ENCODE measurements around the gene PPM1D.

DNA sequence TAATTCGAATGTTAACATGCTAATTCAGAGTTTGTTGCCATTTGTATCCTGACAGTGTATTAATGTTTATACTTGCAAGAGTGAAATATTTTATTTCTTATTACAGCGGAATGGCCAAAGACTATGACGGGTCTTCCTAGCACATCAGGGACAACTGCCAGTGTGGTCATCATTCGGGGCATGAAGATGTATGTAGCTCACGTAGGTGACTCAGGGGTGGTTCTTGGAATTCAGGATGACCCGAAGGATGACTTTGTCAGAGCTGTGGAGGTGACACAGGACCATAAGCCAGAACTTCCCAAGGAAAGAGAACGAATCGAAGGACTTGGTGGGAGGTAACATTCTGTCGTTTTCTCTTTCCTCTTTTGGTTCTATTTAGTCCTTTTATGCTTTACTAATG, 23.4 kb downstream of the PPM1D start:
- TF ChIP-seq, protein P1, sequence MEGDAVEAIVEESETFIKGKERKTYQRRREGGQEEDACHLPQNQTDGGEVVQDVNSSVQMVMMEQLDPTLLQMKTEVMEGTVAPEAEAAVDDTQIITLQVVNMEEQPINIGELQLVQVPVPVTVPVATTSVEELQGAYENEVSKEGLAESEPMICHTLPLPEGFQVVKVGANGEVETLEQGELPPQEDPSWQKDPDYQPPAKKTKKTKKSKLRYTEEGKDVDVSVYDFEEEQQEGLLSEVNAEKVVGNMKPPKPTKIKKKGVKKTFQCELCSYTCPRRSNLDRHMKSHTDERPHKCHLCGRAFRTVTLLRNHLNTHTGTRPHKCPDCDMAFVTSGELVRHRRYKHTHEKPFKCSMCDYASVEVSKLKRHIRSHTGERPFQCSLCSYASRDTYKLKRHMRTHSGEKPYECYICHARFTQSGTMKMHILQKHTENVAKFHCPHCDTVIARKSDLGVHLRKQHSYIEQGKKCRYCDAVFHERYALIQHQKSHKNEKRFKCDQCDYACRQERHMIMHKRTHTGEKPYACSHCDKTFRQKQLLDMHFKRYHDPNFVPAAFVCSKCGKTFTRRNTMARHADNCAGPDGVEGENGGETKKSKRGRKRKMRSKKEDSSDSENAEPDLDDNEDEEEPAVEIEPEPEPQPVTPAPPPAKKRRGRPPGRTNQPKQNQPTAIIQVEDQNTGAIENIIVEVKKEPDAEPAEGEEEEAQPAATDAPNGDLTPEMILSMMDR (IDR thresholded peaks at IDR 0.05) = no peak
- no peak for TF ChIP-seq POLR2A (IDR thresholded peaks at IDR 0.05)

Data from suprapubic skin (tissue), 3 donors.